Fibroblast of skin of back (primary cell): ENCODE measurements around the gene CDH10.

Experiments used
- DNase-seq: peaks from one replicate; pipeline ENCODE4 v3.0.0-alpha.2; 2013

The CDH10 gene

DNA sequence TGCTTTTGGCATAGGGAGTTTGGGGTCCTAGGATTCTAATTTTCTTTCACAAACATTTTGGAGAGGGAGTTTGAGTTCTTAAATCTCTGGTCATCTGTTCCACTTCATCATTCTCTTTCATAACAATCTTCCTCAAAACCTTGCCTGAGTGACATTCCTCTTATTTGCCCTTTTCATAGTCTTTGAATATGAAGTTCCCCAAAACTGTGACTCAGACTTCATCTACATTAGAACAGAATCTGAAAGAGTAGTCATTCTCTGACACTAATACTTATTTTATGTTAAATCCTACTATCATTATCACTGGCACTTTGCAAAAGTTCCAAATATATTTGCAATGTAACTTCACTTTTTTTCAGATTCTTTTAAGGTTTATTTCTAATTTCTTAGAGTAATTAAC is 163.8 kb downstream of the CDH10 start:
- DNase-seq: no peak

- DNase-seq: no peak
Measured at GRCh38 chr5:24477958-24478357, 166.8 kb downstream of the CDH10 start.

DNA sequence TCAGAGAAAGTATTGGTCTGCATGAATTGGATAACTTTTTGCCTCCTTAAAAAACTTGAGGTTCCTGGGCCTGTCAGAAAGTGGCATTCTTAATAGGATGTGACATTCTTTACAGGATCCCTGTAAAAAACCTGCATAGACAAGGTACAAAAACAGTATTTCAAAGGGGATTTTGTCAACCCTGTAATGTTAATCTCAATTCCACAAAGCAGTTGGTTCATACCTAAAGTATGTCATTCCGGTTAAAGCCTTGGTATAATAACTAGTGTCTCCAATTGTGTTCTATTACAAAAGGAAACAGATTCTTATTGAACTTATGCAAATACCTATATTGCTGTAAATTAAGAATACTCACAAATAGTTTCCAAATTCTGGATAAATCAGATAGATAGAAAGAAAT is 169.7 kb downstream of the CDH10 start:
- no peak for DNase-seq

DNA sequence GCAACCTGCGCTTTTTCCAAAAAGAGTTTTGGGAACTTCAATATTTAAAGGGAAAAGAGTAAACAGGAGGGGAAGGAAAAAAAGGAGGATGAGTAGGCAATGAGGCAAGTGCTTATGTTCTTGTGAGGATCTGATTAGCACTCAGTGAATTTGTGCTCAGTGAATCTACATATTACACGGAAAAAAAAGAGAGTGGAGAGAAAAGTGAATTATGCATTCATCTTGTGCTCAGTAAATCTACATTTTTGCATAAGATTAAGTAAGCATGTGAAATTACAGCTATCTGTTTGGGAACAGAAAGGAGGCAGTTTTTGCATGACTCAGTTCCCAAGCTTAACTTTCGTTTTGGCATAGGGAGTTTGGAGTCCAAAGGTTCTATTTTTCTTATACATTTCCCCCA is 170.1 kb downstream of the CDH10 start:
- no peak for DNase-seq

GRCh38 chr5:24472518-24472917 is 172.3 kb downstream of the CDH10 start:
- no peak for DNase-seq

DNA sequence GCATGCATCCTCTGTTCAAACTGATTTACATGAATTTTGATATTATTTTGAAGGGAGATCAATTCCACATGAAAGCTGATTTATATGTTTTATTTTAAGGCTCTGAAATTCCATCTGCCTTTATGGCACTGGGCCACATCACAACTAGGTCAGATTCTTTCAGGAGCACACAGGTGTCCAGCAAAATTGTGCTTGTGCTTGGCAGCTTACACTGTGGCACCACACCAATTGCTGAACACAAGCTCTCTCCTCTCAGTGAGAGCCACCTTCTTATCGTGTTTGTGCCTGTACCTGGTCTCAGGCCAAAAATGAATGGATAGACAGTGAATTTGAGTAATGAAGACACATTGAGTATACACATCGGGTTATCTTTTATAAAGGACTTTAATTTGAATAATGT is 200.4 kb downstream of the CDH10 start:
- DNase-seq: no peak

DNA sequence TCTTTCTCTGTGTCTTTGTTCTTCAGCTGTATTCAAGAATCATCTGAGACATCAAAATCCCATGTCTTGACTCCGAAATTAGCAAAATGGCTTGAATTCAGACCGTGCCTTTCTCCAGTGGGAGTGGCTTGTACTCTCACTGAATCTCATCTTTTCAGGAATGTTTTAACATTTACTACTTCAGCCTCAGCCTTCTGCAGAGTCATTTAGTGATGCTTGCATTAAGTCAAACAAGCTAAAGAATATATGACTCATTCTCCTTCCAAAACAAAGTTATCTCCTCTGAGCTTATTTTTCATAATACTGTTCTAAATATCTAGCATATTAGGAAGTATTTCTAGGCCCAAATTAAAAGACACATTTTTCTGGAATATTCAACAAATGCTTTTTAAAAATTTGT is 205.3 kb downstream of the CDH10 start:
- DNase-seq: no peak
